ENCODE data around the gene AGAP2.
"Not testable (repeated sequence)": the region's sequence is repeated elsewhere in the genome, so short reads cannot be mapped to it uniquely, and the experiment has no call there.

The AGAP2 gene

DNA sequence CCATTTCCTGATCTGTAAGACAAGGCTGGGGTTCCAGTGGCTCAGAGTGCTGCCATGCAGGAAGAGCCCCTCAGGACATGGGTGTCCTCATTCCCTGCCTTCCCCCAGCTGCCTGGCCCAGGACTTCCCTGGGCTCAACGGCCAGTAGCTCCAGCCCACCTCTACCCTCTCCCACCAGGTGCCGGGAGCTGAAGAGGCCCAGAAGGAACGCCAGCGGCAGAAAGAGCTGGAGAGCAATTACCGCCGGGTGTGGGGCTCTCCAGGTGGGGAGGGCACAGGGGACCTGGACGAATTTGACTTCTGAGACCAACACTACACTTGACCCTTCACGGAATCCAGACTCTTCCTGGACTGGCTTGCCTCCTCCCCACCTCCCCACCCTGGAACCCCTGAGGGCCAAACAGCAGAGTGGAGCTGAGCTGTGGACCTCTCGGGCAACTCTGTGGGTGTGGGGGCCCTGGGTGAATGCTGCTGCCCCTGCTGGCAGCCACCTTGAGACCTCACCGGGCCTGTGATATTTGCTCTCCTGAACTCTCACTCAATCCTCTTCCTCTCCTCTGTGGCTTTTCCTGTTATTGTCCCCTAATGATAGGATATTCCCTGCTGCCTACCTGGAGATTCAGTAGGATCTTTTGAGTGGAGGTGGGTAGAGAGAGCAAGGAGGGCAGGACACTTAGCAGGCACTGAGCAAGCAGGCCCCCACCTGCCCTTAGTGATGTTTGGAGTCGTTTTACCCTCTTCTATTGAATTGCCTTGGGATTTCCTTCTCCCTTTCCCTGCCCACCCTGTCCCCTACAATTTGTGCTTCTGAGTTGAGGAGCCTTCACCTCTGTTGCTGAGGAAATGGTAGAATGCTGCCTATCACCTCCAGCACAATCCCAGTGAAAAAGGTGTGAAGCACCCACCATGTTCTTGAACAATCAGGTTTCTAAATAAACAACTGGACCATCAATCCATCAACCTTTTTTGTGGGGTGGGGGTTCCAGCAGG, 17.6 kb downstream of the AGAP2 start:
- no peak for DNase-seq

DNA sequence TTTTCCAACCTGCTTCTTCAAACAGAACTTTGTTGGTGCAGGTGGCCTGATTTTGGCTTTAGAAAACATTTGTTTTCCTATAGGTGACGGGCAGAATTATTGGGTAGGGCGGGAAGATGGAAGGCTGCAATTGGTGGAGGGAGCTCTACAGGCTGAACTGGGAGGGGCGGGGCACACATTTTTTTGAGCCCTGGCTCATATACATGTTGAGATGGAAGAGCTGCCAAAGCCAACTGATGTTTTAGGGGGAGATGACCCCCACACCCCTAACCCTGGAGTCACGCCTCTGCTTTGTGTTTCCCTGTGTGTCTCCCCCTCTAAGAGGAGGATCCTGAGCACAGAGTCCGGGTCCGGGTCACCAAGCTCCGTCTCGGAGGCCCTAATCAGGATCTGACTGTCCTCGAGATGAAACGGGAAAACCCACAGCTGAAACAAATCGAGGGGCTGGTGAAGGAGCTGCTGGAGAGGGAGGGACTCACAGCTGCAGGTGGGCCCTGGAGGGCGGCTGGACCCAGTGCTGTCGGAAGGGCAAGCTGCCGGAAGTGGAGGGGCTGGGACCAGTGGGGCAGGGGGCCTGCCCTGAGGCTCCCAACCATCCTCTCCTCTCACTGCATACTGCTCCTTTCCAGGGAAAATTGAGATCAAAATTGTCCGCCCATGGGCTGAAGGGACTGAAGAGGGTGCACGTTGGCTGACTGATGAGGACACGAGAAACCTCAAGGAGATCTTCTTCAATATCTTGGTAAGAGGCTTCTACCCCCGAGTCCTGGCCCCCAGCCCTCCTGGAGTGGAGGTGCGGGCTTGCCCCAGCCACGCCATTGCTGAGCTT, 18.6 kb downstream of the AGAP2 start:
- DNase-seq, result no peak

DNA sequence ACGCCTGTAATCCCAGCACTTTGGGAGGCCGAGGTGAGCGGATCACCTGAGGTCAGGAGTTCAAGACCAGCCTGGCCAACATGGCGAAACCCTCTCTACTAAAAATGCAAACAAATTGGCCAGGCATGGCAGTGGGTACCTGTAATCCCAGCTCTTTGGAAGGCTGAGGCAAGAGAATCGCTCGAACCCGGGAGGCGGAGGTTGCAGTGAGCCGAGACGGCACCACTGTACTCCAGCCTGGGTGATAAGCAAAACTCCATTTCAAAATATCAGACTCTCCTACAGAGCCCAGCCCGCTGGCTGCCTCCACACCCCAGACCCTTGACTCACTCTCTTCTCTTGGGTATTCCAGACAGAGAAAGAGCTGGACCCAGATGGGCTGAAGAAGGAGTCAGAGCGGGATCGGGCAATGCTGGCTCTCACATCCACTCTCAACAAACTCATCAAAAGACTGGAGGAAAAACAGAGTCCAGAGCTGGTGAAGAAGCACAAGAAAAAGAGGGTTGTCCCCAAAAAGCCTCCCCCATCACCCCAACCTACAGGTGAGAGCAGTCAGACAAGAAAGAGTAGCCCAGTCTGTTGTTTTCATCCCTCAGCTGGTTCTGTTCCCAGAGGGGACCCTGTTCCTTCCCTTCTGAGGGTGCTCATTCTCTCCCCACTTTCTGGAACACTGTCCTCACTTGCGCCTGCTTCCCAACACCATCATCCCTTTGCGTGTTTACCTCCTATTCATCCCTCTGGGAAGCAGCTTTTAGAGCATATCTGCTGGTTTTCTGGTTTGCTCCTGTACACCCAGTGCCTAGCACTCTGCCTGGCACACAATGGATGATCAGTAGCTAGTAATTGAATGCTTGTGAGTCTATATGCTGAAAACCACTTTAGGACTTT, 19.7 kb downstream of the AGAP2 start:
- no peak for DNase-seq

DNA sequence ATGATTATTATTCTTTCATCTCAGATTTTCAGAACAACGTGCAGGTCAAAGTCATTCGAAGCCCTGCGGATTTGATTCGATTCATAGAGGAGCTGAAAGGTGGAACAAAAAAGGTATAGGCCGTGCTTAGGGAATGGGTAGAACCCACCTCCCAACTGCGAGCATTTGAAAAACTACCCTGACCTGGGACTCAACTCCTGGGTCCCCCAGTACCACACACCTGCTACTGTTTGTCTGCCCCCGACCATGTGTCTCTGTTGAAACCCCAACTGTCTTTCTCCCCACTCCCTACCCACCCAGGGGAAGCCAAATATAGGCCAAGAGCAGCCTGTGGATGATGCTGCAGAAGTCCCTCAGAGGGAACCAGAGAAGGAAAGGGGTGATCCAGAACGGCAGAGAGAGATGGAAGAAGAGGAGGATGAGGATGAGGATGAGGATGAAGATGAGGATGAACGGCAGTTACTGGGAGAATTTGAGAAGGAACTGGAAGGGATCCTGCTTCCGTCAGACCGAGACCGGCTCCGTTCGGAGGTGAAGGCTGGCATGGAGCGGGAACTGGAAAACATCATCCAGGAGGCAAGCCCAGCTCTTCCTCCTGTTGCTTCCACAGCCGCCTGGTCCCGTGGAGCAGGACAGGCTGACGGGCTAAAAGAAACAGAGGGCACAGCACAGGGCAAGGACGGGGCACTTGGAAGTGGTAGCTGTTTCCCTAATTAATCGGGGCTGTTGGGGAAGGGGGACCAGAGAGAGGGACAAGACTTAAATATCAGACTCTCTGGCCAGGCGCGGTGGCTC, 20.5 kb downstream of the AGAP2 start:
- no peak for DNase-seq

DNA sequence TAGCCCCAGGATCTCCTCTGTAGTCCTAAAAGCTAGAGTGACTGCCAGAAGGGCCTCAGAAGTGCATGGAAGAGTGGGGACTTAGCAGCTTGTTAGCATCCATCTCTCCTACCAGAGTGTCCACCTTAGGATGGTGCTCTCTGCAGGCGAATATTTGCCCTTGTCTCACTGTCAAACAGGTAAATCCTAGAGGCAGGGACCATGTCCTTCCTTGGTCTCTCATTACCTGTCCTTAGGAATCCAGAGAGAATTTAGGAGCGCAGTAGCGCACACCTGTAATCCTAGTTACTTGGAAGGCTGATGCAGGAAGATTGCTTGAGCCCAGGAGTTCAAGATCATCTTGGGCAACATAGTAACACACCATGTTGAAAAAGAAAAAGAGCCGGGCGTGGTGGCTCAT, 21.4 kb downstream of the AGAP2 start:
- no peak for DNase-seq

DNA sequence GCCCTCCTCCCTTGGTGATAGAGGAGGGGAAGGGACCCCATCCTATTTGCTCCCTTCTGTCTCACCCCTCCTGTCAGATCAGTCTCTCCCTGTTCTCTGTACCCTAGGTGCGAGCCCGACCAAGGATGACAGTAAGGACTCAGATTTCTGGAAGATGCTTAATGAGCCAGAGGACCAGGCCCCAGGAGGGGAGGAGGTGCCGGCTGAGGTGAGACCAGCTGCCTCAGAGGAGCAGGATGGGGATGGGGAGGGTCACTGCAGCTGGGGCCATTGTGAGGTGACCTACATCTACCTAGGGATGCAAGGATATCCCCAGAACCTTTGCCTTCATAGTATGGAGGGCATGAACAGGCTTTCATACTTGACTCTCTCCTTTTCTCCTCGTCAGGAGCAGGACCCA, 22.2 kb downstream of the AGAP2 start:
- DNase-seq, result no peak

DNA sequence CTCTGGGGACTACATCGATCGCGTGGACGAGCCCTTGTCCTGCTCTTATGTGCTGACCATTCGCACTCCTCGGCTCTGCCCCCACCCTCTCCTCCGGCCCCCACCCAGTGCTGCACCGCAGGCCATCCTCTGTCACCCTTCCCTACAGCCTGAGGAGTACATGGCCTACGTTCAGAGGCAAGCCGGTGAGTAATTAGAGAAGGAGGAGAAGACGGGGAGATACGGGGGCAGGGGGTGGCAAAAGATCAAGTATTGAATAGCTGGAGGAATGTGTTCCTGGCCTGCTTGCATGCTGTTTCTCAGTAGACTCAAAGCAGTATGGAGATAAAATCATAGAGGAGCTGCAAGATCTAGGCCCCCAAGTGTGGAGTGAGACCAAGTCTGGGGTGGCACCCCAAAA, 22.8 kb downstream of the AGAP2 start:
- no peak for DNase-seq

DNA sequence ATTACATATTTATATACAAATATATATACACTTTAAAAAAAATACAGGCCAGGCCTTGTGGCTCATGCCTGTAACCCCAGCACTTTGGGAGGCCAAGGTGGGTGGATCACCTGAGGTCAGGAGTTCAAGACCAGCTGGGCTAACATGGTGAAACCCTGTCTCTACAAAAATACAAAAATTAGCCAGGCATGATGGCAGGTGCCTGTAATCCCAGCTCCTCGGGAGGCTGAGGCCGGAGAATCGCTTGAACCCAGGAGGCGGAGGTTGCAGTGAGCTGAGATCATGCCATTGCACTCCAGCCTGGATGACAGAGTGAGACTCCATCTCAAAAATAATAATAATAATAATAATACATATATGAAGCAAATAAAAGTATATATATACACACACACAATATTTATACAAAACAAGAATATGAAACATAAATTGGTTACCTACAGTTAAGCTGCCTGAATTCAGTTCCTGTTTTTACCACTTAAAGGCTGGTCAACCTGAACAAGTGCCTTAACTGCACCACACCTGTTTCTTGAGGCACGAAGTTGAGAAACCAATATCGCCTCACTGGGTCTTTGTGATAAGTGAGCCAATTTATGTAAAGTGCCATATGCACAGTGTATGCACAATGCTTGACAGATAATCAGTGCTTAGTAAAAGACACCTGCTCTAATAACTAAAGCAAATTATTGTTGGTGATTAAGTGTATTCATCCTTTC, 23.4 kb downstream of the AGAP2 start:
- not testable (repeated sequence) for DNase-seq

DNA sequence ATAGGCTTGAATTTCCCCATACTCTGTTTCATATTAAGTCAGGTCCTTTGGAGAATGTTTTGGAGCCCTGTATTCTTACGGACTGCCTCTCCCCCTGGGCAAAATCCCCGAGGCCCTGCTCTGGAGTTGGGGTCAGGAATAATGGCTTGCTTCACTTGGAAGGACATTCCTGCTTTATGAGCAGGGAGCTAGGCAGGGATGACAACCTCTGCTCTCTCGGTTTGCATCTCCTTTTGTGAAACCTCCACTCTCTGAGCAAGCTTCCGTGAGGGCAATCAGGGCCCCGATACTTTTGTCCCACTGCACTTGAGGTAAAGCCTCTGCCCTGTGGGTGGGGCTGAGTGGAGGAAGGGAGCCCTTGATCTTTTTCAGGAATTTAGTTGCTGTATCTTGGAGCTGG, 25.3 kb downstream of the AGAP2 start:
- DNase-seq, result no peak

DNA sequence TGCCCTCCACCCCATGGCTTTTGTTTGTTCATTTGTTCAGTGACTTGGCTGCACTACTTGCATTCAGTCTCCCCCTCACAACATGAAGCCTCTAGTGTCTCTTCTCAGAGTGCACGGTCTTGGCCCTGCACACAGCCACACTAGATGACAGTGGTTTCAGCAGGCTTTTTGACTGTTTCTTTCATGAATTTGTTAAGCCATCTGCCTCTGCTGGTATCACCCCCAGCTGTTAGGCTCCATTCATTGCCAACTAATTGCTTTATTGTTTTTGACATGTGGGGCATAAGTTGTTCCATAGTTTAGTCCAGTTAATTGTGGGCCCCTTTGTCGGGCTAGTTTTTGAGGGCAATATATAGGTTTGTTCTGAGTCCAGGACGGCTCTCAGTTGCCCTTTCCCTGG, 25.8 kb downstream of the AGAP2 start:
- DNase-seq, result no peak

DNA sequence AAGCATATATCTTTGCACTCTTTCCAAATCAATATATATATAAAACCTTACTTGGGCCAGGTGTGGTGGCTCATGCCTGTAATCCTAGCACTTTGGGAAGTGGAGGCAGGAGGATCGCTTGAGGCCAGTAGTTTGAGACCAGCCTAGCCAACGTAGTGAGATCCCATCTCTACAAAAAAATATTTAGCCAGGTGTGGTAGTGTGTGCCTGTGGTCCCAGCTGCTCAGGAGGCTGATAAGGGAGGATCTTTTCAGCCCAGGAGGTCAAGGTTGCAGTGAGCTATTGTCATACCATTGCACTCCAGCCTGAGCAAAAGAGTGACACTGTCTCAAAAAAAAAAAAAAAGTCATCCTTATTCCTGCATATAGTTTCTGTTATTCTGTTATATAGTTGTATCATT, 30.2 kb downstream of the AGAP2 start:
- no peak for DNase-seq

DNA sequence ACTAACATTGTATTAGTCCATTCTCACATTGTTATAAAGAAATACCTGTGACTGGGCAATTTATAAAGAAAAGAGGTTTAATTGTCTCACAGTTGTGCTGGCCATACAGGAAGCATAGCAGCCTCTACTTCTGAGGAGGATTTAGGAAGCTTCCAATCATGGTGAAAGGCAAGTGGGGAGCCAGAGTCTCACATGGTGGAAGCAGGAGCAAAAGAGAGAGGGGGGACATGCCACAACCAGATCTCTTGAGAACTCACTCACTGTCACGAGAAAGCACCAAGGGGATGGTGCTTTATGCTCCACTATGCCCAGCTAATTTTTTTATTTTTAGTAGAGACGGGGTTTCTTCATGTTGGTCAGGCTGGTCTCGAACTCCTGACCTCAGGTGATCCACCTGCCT, 31.3 kb downstream of the AGAP2 start:
- DNase-seq, result no peak

DNA sequence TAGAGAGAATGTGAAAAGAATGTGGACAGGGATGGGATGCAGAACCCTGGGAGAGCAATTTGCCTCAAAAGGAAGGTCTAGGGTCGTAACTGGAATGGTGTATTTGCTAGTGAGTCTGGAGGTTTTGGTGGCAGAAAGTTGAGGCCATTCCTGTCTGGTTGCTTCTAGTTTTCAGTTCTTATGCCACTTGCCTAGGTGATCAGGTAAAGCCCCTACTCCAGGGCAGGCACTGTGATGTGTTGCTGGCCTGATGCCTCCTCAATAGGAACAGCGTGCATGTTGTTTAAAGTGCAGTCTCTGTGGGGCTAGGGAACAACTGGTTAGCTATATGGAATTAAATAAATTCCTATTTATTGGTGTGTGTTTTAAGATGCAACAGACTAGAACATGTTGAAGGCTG, 38.2 kb downstream of the AGAP2 start:
- no peak for DNase-seq

DNA sequence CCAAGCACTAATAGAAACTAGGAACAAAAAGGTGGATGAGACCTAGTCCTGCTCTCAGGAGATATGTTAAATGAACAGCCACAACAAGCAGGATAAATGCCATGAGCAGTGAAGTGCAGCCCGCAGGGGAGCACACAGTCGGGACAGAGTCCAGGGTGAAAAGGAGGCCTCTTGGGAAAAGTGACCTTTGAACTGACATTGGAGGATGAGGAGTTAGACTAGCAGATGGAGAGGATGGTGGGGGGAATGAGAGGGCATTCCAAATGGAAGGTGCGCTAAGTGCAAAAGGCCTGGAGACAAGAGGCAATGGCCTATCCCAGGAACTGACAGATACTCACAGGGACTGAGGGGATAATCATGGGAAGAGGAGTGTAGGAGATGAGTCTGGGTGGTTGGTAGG, 40.1 kb downstream of the AGAP2 start:
- no peak for DNase-seq

DNA sequence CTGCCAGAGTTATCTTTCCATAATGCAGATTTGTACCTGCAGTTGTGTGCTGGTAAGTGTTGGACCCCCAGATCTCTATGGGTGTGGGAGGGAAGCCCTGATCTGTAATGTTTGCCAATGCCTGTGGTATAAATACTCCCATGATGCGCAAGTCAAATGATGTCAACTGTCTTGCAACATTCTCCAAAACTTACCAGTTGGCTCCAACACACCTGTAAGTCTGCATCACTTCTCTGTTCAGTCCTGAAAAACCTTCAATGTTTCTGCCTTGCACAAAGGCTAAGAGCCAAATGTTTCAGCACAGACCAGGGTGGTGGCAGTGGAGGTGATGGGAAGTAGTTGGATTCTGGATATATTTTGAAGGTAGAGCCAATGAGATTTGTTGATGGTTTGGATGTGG, 41.5 kb downstream of the AGAP2 start:
- no peak for DNase-seq

DNA sequence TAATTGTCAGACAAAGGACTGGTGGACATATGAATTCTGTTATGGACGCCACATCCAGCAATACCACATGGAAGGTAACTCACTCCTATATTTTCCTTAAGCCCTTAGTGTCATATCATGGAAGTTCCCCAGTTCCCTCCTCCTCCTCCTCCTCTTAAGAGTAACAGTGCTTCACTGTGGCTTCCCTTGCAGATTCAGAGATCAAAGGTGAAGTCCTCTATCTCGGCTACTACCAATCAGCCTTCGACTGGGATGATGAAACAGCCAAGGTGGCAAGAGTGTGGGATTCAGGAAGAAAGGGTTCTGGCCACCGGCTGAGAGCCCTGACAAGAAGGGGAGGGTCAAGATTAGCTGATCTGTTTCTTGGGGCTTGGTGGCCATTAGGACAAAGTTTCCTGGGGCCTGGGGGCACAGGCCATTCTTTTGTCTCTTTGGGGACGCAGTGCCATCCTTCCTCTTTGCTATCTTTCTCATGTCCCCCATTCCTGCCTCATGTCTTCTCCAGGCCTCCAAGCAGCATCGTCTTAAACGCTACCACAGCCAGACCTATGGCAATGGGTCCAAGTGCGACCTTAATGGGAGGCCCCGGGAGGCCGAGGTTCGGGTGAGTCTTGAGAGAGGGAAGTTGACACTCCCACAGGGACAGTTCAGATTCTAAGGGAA, 42.6 kb downstream of the AGAP2 start:
- DNase-seq, result no peak

DNA sequence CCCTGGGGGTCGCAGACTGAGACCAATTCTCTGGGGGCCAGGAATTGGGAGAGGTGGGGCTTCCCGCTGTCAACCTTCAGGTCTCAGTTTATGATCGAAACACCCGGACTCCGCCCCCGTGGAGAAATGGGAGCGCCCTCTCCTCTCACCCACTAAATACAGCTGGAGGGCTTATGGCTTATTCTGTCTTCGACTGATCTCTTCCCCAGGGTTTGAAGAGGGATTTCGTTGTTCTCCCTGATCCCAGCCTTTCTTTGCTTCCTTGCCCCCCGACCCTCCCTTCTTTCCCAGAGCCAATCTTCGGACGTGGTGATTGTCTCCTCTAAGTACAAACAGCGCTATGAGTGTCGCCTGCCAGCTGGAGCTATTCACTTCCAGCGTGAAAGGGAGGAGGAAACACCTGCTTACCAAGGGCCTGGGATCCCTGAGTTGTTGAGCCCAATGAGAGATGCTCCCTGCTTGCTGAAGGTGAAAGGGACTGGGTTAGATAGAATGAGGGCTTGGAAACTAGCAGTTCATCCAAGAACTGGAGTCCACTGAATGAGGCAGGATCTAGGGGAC, 44.0 kb downstream of the AGAP2 start:
- peak; percentile 30 for DNase-seq

DNA sequence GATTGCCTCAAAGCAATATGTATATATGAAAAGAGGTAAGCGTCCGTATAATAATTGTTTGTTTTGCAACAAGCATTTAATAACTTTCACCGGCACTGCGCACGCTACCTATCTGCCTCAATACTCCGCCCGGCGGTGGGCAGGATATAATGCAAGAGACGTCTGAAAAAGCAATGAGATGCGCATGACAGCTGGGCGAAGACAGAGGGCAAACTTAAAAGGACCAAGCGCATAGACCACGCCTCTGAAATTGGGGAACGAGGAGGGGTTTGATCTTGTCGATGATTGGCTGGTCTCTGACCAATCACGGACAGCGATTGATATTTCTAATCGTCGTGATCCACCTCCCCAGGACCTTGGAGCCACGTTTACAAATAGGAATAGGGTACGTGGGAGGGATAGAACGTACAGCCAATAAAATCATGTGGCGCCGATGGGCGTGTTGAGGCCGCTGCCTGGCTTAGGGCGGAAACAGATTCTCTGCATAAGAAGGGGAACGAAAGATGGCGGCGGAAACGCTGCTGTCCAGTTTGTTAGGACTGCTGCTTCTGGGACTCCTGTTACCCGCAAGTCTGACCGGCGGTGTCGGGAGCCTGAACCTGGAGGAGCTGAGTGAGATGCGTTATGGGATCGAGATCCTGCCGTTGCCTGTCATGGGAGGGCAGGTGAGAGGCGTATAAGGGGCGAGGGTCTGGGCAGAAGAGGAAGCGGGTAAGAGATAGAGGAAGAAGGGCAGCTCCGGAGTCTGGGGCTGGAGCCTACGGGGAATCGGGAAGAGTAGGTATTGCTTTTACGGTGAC, 44.7 kb downstream of the AGAP2 start, which contains the start of gene OS9:
TSS of gene OS9 (plus strand) at position 474 of the 800 bp plus-strand sequence. CDS start at position 504, 30 bp downstream.
- peak; percentile 100 for DNase-seq

DNA sequence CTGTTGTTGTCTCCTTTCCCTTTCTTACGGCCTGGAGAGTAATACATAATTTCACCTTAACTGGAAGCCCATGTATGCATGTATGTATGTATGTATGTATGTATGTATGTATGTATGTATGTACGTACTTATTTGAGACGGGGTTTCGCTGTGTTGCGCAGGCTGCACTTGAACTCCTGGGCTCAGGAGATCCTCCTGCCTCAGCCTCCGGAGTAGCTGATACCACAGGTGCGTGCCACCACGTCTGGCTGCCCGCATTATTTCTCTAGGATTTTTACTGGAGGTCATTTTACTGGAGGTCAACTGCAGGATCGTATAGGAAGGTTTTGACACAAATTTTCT, 45.3 kb downstream of the AGAP2 start:
- DNase-seq, result no peak

DNA sequence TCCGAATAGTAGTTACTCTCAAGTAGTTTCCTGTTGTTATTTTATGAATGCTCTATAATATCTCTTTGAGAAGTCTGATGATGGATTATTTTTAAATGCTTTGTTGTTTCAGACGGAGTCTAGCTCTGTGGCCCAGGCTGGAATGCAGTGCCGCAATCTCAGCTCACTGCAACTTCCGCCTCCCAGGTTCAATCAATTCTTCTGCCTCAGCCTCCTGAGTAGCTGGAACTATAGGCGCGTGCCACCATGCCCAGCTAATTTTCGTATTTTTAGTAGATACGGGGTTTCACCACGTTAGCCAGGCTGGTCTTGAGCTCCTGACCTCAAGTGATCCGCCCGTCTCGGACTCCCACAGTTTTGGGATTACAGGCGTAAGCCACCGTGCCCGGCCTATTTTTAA, 46.0 kb downstream of the AGAP2 start:
- DNase-seq, result no peak
